Retinal pigment epithelial cell (primary cell): ENCODE results near the gene COPE.

Source experiments
- DNase-seq: peaks from one replicate; pipeline ENCODE4 v3.0.0-alpha.2; 2010; ENCODE audit warnings: low read depth
- H3K4me3 ChIP-seq: 2 replicates; pipeline ENCODE4 v1.5.1; 2011; ENCODE audit warnings: mild to moderate bottlenecking, low read length, control low read depth, moderate library complexity
- CTCF ChIP-seq: conservative IDR thresholded peaks from 2 replicates; pipeline ENCODE4 v1.5.1; 2011; ENCODE audit warnings: low read depth, low read length, control low read depth, inconsistent platforms

Gene COPE

GRCh38 chr19:18859676-18860301 lies 59.4 kb downstream of the COPE start:
- no peak for DNase-seq
- H3K4me3 ChIP-seq: no peak overlapping the region
- TF ChIP-seq CTCF: no peak

DNA sequence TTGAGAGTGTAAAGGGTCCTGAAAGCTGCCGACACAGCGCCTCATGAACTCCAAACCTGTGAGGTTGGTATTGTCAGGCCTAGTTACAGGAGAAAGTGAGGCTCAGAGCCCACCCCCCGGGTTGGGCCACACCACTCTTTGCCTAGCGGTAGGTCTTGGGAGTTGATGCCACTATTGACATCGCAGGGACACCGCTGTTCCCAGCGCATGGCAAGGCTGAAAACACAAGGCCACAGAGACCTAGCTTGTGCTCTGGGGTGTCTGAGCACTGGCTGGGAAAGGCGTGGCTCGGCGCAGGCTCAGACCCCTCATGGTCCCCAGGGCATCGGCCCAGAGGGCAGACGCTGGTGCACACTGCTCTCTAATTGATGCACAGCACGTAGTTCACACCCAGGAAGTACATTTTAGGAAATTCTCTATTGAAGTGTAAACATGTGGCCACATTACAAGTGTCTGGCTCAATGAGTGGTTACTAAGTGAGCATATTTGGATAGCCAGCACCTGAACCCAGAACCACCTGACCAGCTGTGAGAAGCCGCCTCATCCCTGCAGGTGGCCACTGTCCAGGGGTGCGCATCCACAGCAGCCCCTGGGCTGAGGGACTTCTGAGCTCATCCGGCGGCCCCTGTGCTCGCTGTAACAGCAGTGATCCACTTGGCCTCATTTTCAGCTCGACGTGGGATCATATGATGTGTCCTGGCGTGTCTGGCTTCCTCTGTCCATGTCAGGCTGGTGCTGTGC lies 60.1 kb downstream of the COPE start:
- DNase-seq: no peak
- TF ChIP-seq CTCF: no peak

GRCh38 chr19:18857223-18857622 lies 62.0 kb downstream of the COPE start:
- TF ChIP-seq CTCF: no peak
- no peak for DNase-seq
- H3K4me3 ChIP-seq: no peak overlapping the region

More for the DNA sequence above, 60.1 kb downstream of the COPE start:
- H3K4me3 ChIP-seq: no peak overlapping the region

GRCh38 chr19:18856385-18857126 lies 62.6 kb downstream of the COPE start:
- TF ChIP-seq CTCF: peak; percentile 44
- DNase-seq: no peak
- H3K4me3 ChIP-seq: no peak overlapping the region

- DNase-seq: no peak
- no peak overlapping the region for H3K4me3 ChIP-seq
- no peak for TF ChIP-seq CTCF
These were observed 63.4 kb downstream of the COPE start for GRCh38 chr19:18855647-18856384.

- DNase-seq: no peak
- H3K4me3 ChIP-seq: no peak overlapping the region
- no peak for TF ChIP-seq CTCF
These were observed 64.2 kb downstream of the COPE start for GRCh38 chr19:18854982-18855381.
